Activated CD4-positive, alpha-beta memory T cell treated with anti-CD3 and anti-CD28 coated beads for 36 hours (primary cell): Measurements from ENCODE around the gene SLC17A7. TPM values are rescaled to one million over a fixed set of nuclear protein-coding genes. Genes with fewer than 3 reads are reported as not detected.

ENCODE experiments used
- CTCF ChIA-PET: fragments of 350-600 bp; sonication (Branson Sonifier 250); formaldehyde crosslinking; loops from one replicate; lab custom pipeline; 2021; ENCODE audit warnings: antibody characterized with exemption, inconsistent platforms; lab: Charles Lee
- POLR2A ChIA-PET: fragments of 350-600 bp; sonication (Branson Sonifier 250); formaldehyde crosslinking; loops from one replicate; lab custom pipeline; 2021; ENCODE audit warnings: antibody characterized with exemption; lab: Charles Lee
- DNase-seq: peaks from one replicate; pipeline ENCODE4 v3.0.0-alpha.2; 2020
- H3K27ac Mint-ChIP-seq: one replicate; pipeline ENCODE4 v1.8.0; 2021; ENCODE audit warnings: mixed read lengths
- H3K27me3 Mint-ChIP-seq: one replicate; pipeline ENCODE4 v1.8.0; 2021; ENCODE audit warnings: mixed read lengths
- H3K36me3 Mint-ChIP-seq: one replicate; pipeline ENCODE4 v1.8.0; 2021; ENCODE audit warnings: mixed read lengths
- H3K4me1 Mint-ChIP-seq: one replicate; pipeline ENCODE4 v1.8.0; 2021; ENCODE audit warnings: low read depth, mixed read lengths
- H3K4me3 Mint-ChIP-seq: one replicate; pipeline ENCODE4 v1.8.0; 2021; ENCODE audit warnings: mild to moderate bottlenecking, mixed read lengths
- H3K9me3 Mint-ChIP-seq: one replicate; pipeline ENCODE4 v1.8.0; 2021; ENCODE audit warnings: mixed read lengths
- intact Hi-C: fragments of 100-400 bp; cut with micrococcal nuclease; formaldehyde crosslinking; loops from one replicate; pipeline ENCODE4 v1.15.1; 2023
- total RNA-seq, 2 experiments: library from RNA; stranded (reverse); gene quantifications; one replicate each; pipeline ENCODE4 v1.2.3, GENCODE V29; 2021

SLC17A7 gene
- under 1 TPM in 1 of 2 experiments, not detected in 1; 0.17 TPM for total RNA-seq

GRCh38 chr19:49441210-49441959 is at the start of gene SLC17A7:
Gene SLC17A7, minus strand, starts transcription at chr19:49441527. Its CDS starts 148 bp downstream, at chr19:49441379.
- H3K27ac Mint-ChIP-seq, result peak within 1 kb of the TSS; percentile 21
- DNase-seq, result peak; percentile 67

GRCh38 chr19:49490287-49491029 is 49.1 kb upstream of the SLC17A7 start:
- POLR2A ChIA-PET, result interaction anchor here (0.9 to 1.6 kb wide), 2 partner anchors 15 to 18 kb away, joined by 3 read pairs; no protein-coding TSS in a partner anchor
- Mint-ChIP-seq H3K4me3 (peak overlapping the region; percentile 94), H3K9me3 (no peaks in the 10 kb centered on the region), H3K27me3 (peaks cover 3% of the 10 kb centered on the region), H3K4me1 (peaks cover 35% of the 10 kb centered on the region), H3K27ac (peak overlapping the region; percentile 97), H3K36me3 (peaks cover 64% of the 10 kb centered on the region)
- intact Hi-C loops, result no loop called here
- peak; percentile 60 for DNase-seq
- CTCF ChIA-PET, result interaction anchor here (1.3 kb wide), 1 partner anchor 14 kb away, joined by 7 read pairs; no protein-coding TSS in a partner anchor

More at GRCh38 chr19:49441210-49441959, at the start of gene SLC17A7:
- POLR2A ChIA-PET, result no interaction called here
- Mint-ChIP-seq H3K4me3 (peak within 1 kb of the TSS; percentile 74), H3K36me3 (peaks cover 3% of the 10 kb centered on the region), H3K27me3 (peaks cover 56% of the 10 kb centered on the region), H3K4me1 (peaks cover 29% of the 10 kb centered on the region), H3K9me3 (no peaks in the 10 kb centered on the region)
- CTCF ChIA-PET, result interaction anchor here (0.8 to 4.0 kb wide), 4 partner anchors 11 to 174 kb away, joined by 3 to 48 read pairs (median 4); no protein-coding TSS in a partner anchor
- intact Hi-C loops, result no loop called here

- Mint-ChIP-seq H3K4me1 (peaks cover 31% of the 10 kb centered on the region), H3K4me3 (peak overlapping the region; percentile 94), H3K27me3 (peaks cover 3% of the 10 kb centered on the region), H3K9me3 (no peaks in the 10 kb centered on the region), H3K27ac (peak overlapping the region; percentile 97), H3K36me3 (peaks cover 64% of the 10 kb centered on the region)
- DNase-seq, result peak; percentile 72
- ChIA-PET CTCF (interaction anchor here (0.7 to 1.6 kb wide), 3 partner anchors 9 to 14 kb away, joined by 3 to 7 read pairs (median 3); no protein-coding TSS in a partner anchor), POLR2A (interaction anchor here (1.0 to 3.0 kb wide), 5 partner anchors 14 to 151 kb away, joined by 3 to 15 read pairs (median 5); no protein-coding TSS in a partner anchor)
- intact Hi-C loops, result no loop called here
These were observed 48.4 kb upstream of the SLC17A7 start for GRCh38 chr19:49489601-49490167.

GRCh38 chr19:49488863-49489537 is 47.7 kb upstream of the SLC17A7 start:
- POLR2A ChIA-PET, result interaction anchor here (0.6 to 3.0 kb wide), 9 partner anchors 10 to 152 kb away, joined by 3 to 15 read pairs (median 4); partner anchors contain the start of gene ALDH16A1
- H3K27ac Mint-ChIP-seq, result peak overlapping the region; percentile 97
- intact Hi-C loops, result no loop called here

GRCh38 chr19:49488046-49488862 is 46.9 kb upstream of the SLC17A7 start:
- intact Hi-C loops, result no loop called here

More at GRCh38 chr19:49488863-49489537, 47.7 kb upstream of the SLC17A7 start:
- no peak for DNase-seq
- no peaks in the 10 kb centered on the region for H3K9me3 Mint-ChIP-seq
- H3K4me1 Mint-ChIP-seq, result peaks cover 30% of the 10 kb centered on the region
- CTCF ChIA-PET, result interaction anchor here (0.6 to 1.6 kb wide), 5 partner anchors 10 to 57 kb away, joined by 3 to 7 read pairs (median 3); no protein-coding TSS in a partner anchor
- H3K4me3 Mint-ChIP-seq, result peak overlapping the region; percentile 94
- peaks cover 64% of the 10 kb centered on the region for H3K36me3 Mint-ChIP-seq
- peaks cover 3% of the 10 kb centered on the region for H3K27me3 Mint-ChIP-seq

GRCh38 chr19:49487277-49488045 is 46.1 kb upstream of the SLC17A7 start, which contains the start of gene RPL13A:
Gene RPL13A, plus strand, starts transcription at chr19:49487608. Its CDS starts 22 bp downstream, at chr19:49487630.
- peak within 1 kb of the TSS; percentile 97 for H3K27ac Mint-ChIP-seq
- no peaks in the 10 kb centered on the region for H3K9me3 Mint-ChIP-seq
- peaks cover 3% of the 10 kb centered on the region for H3K27me3 Mint-ChIP-seq
- DNase-seq, result peak; percentile 100
- POLR2A ChIA-PET, result interaction anchor here (0.8 to 3.0 kb wide), 9 partner anchors 9 to 189 kb away, joined by 3 to 15 read pairs (median 4); partner anchors contain the start of genes ALDH16A1 and PIH1D1
- peaks cover 57% of the 10 kb centered on the region for H3K36me3 Mint-ChIP-seq
- CTCF ChIA-PET, result interaction anchor here (1.1 kb wide), 1 partner anchor 12 kb away, joined by 4 read pairs; no protein-coding TSS in a partner anchor
- H3K4me1 Mint-ChIP-seq, result peaks cover 24% of the 10 kb centered on the region
- intact Hi-C loops, result loop anchor here (1.0 to 2.0 kb wide), 4 partner anchors 9 to 34 kb away; partner anchors contain the start of genes ALDH16A1 and RPS11
- peak within 1 kb of the TSS; percentile 94 for H3K4me3 Mint-ChIP-seq

More at GRCh38 chr19:49488046-49488862, 46.9 kb upstream of the SLC17A7 start:
- peak overlapping the region; percentile 94 for H3K4me3 Mint-ChIP-seq
- H3K27ac Mint-ChIP-seq, result peak overlapping the region; percentile 97
- H3K27me3 Mint-ChIP-seq, result peaks cover 3% of the 10 kb centered on the region
- POLR2A ChIA-PET, result interaction anchor here (0.7 to 3.0 kb wide), 10 partner anchors 9 to 188 kb away, joined by 3 to 15 read pairs (median 4); partner anchors contain the start of genes ALDH16A1 and PIH1D1
- no peak for DNase-seq
- H3K36me3 Mint-ChIP-seq, result peaks cover 64% of the 10 kb centered on the region
- CTCF ChIA-PET, result interaction anchor here (0.9 to 1.6 kb wide), 4 partner anchors 12 to 58 kb away, joined by 3 to 7 read pairs (median 4); no protein-coding TSS in a partner anchor
- no peaks in the 10 kb centered on the region for H3K9me3 Mint-ChIP-seq
- H3K4me1 Mint-ChIP-seq, result peaks cover 29% of the 10 kb centered on the region

GRCh38 chr19:49486710-49487276 is 45.5 kb upstream of the SLC17A7 start:
- H3K27me3 Mint-ChIP-seq, result peaks cover 3% of the 10 kb centered on the region
- CTCF ChIA-PET, result interaction anchor here (1.1 to 2.4 kb wide), 2 partner anchors 11 kb away, joined by 4 to 12 read pairs; no protein-coding TSS in a partner anchor

GRCh38 chr19:49486232-49486631 is 44.9 kb upstream of the SLC17A7 start:
- Mint-ChIP-seq H3K27me3 (peaks cover 3% of the 10 kb centered on the region), H3K4me3 (peak overlapping the region; percentile 18), H3K36me3 (peaks cover 47% of the 10 kb centered on the region), H3K4me1 (peaks cover 21% of the 10 kb centered on the region), H3K27ac (peak overlapping the region; percentile 83), H3K9me3 (no peaks in the 10 kb centered on the region)
- CTCF ChIA-PET, result interaction anchor here (1.9 to 2.4 kb wide), 2 partner anchors 10 to 13 kb away, joined by 6 to 12 read pairs; partner anchors contain the start of gene FLT3LG
- intact Hi-C loops, result loop anchor here (2.0 kb wide), 1 partner anchor 15 kb away; no protein-coding TSS in a partner anchor
- DNase-seq, result no peak
- POLR2A ChIA-PET, result interaction anchor here (1.0 kb wide), 1 partner anchor 10 kb away, joined by 3 read pairs; no protein-coding TSS in a partner anchor

More at GRCh38 chr19:49486710-49487276, 45.5 kb upstream of the SLC17A7 start:
- Mint-ChIP-seq H3K4me3 (peak overlapping the region; percentile 94), H3K9me3 (no peaks in the 10 kb centered on the region), H3K27ac (peak overlapping the region; percentile 97), H3K36me3 (peaks cover 51% of the 10 kb centered on the region), H3K4me1 (peaks cover 23% of the 10 kb centered on the region)
- intact Hi-C loops, result loop anchor here (1.0 to 2.0 kb wide), 4 partner anchors 10 to 33 kb away; partner anchors contain the start of genes ALDH16A1 and RPS11
- DNase-seq, result no peak
- POLR2A ChIA-PET, result interaction anchor here (1.0 to 3.0 kb wide), 4 partner anchors 10 to 35 kb away, joined by 3 to 15 read pairs (median 6); partner anchors contain the start of gene PIH1D1
